Lung (tissue), 12 donors: ENCODE measurements around the gene SOAT1. TPM values are rescaled to one million over a fixed set of nuclear protein-coding genes. Genes with fewer than 3 reads are reported as not detected.

Source experiments
- ATAC-seq: fragments of 200-7000 bp; cut with Tn5 transposase; one replicate; pipeline ENCODE4 v1.9.1; 2020; ENCODE audit warnings: moderate number of reproducible peaks; ENCODE audit not compliant: insufficient read depth, low FRiP score
- DNase-seq, 3 donors: peaks; one replicate each; pipeline ENCODE4 v3.0.0-alpha.2; 2013 to 2017
- H3K27ac ChIP-seq, 2 donors: one replicate each; pipeline ENCODE4 v1.5.1; 2013; ENCODE audit warnings: mild to moderate bottlenecking in 2 of 2, moderate library complexity in 2 of 2, control low read depth in 1 of 2, inconsistent platforms in 1 of 2, low read depth in 1 of 2, low read length in 1 of 2
- H3K27me3 ChIP-seq, 3 donors: one replicate each; pipeline ENCODE4 v1.5.1; 2013; ENCODE audit warnings: low read length in 2 of 3; ENCODE audit not compliant: control insufficient read depth in 3 of 3, insufficient read depth in 3 of 3
- H3K36me3 ChIP-seq, 4 donors: one replicate each; pipeline ENCODE4 v1.5.1; 2013; ENCODE audit warnings: low read length in 4 of 4, mild to moderate bottlenecking in 1 of 4, moderate library complexity in 1 of 4; ENCODE audit not compliant: control insufficient read depth in 4 of 4, insufficient read depth in 4 of 4
- H3K4me1 ChIP-seq, 5 donors: one replicate each; pipeline ENCODE4 v1.5.1; 2013; ENCODE audit warnings: low read length in 5 of 5, mild to moderate bottlenecking in 2 of 5, moderate library complexity in 1 of 5; ENCODE audit not compliant: control insufficient read depth in 5 of 5, insufficient read depth in 5 of 5
- H3K4me3 ChIP-seq: one replicate; pipeline ENCODE4 v1.5.1; 2013; ENCODE audit warnings: mild to moderate bottlenecking, control low read depth, moderate library complexity
- H3K9ac ChIP-seq, 2 donors: one replicate each; pipeline ENCODE4 v1.5.1; 2013; ENCODE audit warnings: low read length in 2 of 2, control low read depth in 1 of 2; ENCODE audit not compliant: insufficient read depth in 1 of 2
- H3K9me3 ChIP-seq, 4 donors: one replicate each; pipeline ENCODE4 v1.5.1; 2013; ENCODE audit warnings: low read length in 3 of 4, mild to moderate bottlenecking in 1 of 4, moderate library complexity in 1 of 4; ENCODE audit not compliant: control insufficient read depth in 4 of 4, insufficient read depth in 3 of 4
- CTCF ChIP-seq: IDR thresholded peaks from 2 replicates; pipeline ENCODE4 v1.5.1; 2012; ENCODE audit warnings: mild to moderate bottlenecking; ENCODE audit errors: control extremely low read depth, extremely low read depth
- WGBS, 2 donors: extraction: QIAGEN DNeasy Blood & Tissue Kit; methylation state at CpG; one replicate each; pipeline ENCODE4 v1.1.7; 2013; 5-methylcytosine and 5-hydroxymethylcytosine counted together
- polyA plus RNA-seq, 2 donors: library from polyadenylated mRNA; stranded (reverse); fragments of 200-250 nt; gene quantifications; one replicate each; pipeline ENCODE4 v1.2.1, GENCODE V29; 2013
- total RNA-seq, 2 donors: library from RNA; depleted of rRNA in 1 of 2; stranded (reverse); fragments of >200 nt in 1 of 2; gene quantifications; one replicate each; pipeline ENCODE4 v1.2.1, GENCODE V29; 2014 to 2021
- donor health status: control.
- donor health status: control.
- donor health status: Bipolar disorder and iron deficiency.
- donor health status: healthy.
- donor health status: DM: yes; HTN: yes; CAD: no.

SOAT1 gene
- total and polyA plus RNA-seq, 4 donors = 10.5 to 76.0 (median 33.8) TPM

DNA sequence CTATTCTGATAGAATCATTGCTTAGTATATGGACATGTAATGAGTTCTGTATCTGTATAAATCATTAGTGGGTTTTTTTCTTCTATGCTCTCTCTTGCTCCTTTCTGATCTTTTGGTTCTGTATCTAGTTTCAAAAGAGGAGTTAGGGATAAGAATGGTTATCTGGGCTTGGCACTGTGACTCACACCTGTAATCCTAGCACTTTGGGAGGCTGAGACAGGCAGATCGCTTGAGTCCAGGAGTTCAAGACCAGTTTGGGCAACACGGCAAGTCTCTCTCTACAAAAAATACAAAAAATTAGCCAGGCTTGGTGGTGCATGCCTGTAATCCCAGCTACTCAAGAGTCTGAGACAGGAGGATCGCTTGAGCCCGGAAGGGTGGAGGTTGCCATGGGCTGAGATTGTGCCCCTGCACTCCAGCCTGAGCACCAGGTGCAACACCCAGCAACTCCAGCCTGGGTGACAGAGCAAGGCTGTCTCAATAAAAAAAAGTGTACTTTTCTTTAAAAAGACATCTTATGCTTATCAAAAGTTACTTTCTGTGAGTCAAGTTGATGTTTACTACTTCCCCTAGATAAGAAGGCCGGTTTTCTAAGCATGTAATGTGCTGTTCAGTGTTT lies 44.5 kb downstream of the SOAT1 start:
- no peak overlapping the region for H3K9ac ChIP-seq
- H3K4me1 ChIP-seq = no peaks in the 10 kb centered on the region
- H3K4me3 ChIP-seq = no peak overlapping the region
- no peak overlapping the region for H3K27ac ChIP-seq
- ATAC-seq = no peak
- H3K36me3 ChIP-seq = peaks cover 0 to 20% (median 8%) of the 10 kb centered on the region in 4 donors
- H3K27me3 ChIP-seq = no peaks in the 10 kb centered on the region
- DNase-seq = no peak
- H3K9me3 ChIP-seq = no peaks in the 10 kb centered on the region
- 91 to 96% methylated on average over 5 of the region's 5 CpGs for WGBS, 2 donors
- no peak for TF ChIP-seq CTCF

DNA sequence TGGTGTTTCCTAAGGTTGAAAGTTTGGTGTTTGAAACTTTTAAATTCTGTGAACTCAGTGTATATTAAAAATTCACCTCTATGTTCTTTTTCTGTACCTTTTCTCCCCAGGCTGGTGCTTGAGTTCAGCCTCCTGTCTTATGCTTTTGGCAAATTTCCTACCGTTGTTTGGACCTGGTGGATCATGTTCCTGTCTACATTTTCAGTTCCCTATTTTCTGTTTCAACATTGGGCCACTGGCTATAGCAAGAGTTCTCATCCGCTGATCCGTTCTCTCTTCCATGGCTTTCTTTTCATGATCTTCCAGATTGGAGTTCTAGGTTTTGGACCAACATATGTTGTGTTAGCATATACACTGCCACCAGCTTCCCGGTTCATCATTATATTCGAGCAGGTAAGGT lies 47.3 kb downstream of the SOAT1 start:
- Histone ChIP-seq H3K4me1 (no peaks in the 10 kb centered on the region), H3K36me3 (peaks cover 11 to 24% (median 14%) of the 10 kb centered on the region in 4 donors), H3K9ac (no peak overlapping the region), H3K27ac (no peak overlapping the region), H3K4me3 (no peak overlapping the region), H3K27me3 (no peaks in the 10 kb centered on the region), H3K9me3 (no peaks in the 10 kb centered on the region)
- ATAC-seq = no peak
- no peak for DNase-seq
- 75 to 77% methylated on average over 5 of the region's 5 CpGs for WGBS, 2 donors
- TF ChIP-seq CTCF = no peak

DNA sequence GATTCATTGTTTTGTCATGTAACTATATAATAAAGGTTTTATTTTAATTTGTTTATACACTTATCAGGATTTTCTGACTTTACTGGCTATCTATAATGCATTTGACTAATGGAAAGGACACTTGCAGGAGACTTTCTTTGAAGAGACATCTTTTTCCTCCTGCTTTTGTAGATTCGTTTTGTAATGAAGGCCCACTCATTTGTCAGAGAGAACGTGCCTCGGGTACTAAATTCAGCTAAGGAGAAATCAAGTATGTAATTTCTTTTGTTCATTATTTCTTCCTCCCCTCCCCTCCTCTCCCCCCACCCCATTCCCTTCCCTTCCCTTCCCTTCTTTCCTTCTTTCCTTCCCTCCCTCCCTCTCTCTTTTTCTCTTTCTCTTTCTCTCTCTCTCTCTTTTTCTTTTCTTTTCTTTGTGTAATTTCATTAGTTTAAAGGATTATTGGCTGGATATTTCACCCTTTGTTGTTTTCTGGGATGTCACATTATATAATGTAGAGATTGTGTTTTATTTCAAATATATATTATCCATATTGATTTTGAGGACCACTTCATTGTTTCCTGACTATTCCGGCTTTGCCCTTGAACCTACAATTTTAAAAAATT lies 48.4 kb downstream of the SOAT1 start:
- WGBS, 2 donors = 91 to 94% methylated on average over 4 of the region's 4 CpGs
- no peak for TF ChIP-seq CTCF
- H3K9ac ChIP-seq = no peak overlapping the region
- peaks cover 11 to 24% (median 17%) of the 10 kb centered on the region in 4 donors for H3K36me3 ChIP-seq
- no peaks in the 10 kb centered on the region for H3K4me1 ChIP-seq
- DNase-seq (no peak), ATAC-seq (no peak)
- H3K27ac ChIP-seq = no peak overlapping the region
- H3K9me3 ChIP-seq = no peaks in the 10 kb centered on the region
- no peaks in the 10 kb centered on the region for H3K27me3 ChIP-seq
- H3K4me3 ChIP-seq = no peak overlapping the region
